Neural crest cell (in vitro differentiated cells): Measurements from ENCODE around the gene SCAMP2. TPM values are rescaled to one million over a fixed set of nuclear protein-coding genes. Genes with fewer than 3 reads are reported as not detected.

ENCODE experiments used
- DNase-seq: peaks from one replicate; pipeline ENCODE4 v3.0.0; 2021; ENCODE audit warnings: low read depth, mixed read lengths, low spot score
- H3K27ac Mint-ChIP-seq: one replicate; pipeline ENCODE4 v1.8.0; 2021; ENCODE audit warnings: mild to moderate bottlenecking, mixed read lengths; ENCODE audit not compliant: unreplicated experiment
- H3K27me3 Mint-ChIP-seq: 2 replicates; pipeline ENCODE4 v1.8.0; 2021; ENCODE audit warnings: low read depth, mild to moderate bottlenecking, mixed read lengths
- H3K36me3 Mint-ChIP-seq: 2 replicates; pipeline ENCODE4 v1.8.0; 2021; ENCODE audit warnings: low read depth, mild to moderate bottlenecking, mixed read lengths
- H3K4me1 Mint-ChIP-seq: 2 replicates; pipeline ENCODE4 v1.8.0; 2021; ENCODE audit warnings: mixed read lengths
- H3K4me3 Mint-ChIP-seq: one replicate; pipeline ENCODE4 v1.8.0; 2021; ENCODE audit warnings: mild to moderate bottlenecking, mixed read lengths
- H3K9me3 Mint-ChIP-seq: 2 replicates; pipeline ENCODE4 v1.8.0; 2021; ENCODE audit warnings: mixed read lengths
- CTCF ChIP-seq: fragments of 200-600 bp; sonication (generic); conservative IDR thresholded peaks from 2 replicates; pipeline ENCODE4 v1.5.0; 2021; ENCODE audit warnings: antibody characterized with exemption, mild to moderate bottlenecking
- total RNA-seq: library from RNA; stranded (reverse); gene quantifications from 2 replicates; pipeline ENCODE4 v1.2.1, GENCODE V29; 2021

Gene SCAMP2
- total RNA-seq, 1 donor from 2014 or later, result 40.4 TPM

GRCh38 chr15:74831813-74832495, 41.2 kb downstream of the SCAMP2 start:
- no peak for TF ChIP-seq CTCF
- Mint-ChIP-seq H3K27ac (no peak overlapping the region), H3K9me3 (no peaks in the 10 kb centered on the region), H3K4me1 (peaks cover 8% of the 10 kb centered on the region), H3K27me3 (peaks cover 38% of the 10 kb centered on the region), H3K4me3 (no peak overlapping the region), H3K36me3 (no peaks in the 10 kb centered on the region)
- DNase-seq, result no peak

- Mint-ChIP-seq H3K4me3 (no peak overlapping the region), H3K27me3 (peaks cover 47% of the 10 kb centered on the region), H3K27ac (no peak overlapping the region), H3K4me1 (peaks cover 8% of the 10 kb centered on the region), H3K36me3 (no peaks in the 10 kb centered on the region), H3K9me3 (no peaks in the 10 kb centered on the region)
- no peak for DNase-seq
- no peak for TF ChIP-seq CTCF
Observed at GRCh38 chr15:74830868-74831267, 42.3 kb downstream of the SCAMP2 start.

GRCh38 chr15:74829991-74830390, 43.2 kb downstream of the SCAMP2 start:
- Mint-ChIP-seq H3K27ac (no peak overlapping the region), H3K4me1 (peaks cover 5% of the 10 kb centered on the region), H3K9me3 (no peaks in the 10 kb centered on the region), H3K27me3 (peaks cover 56% of the 10 kb centered on the region), H3K4me3 (no peak overlapping the region), H3K36me3 (no peaks in the 10 kb centered on the region)
- no peak for TF ChIP-seq CTCF
- no peak for DNase-seq

- no peak overlapping the region for H3K27ac Mint-ChIP-seq
Observed at GRCh38 chr15:74829486-74829885, 43.7 kb downstream of the SCAMP2 start.

GRCh38 chr15:74828835-74829234, 44.3 kb downstream of the SCAMP2 start:
- Mint-ChIP-seq H3K4me3 (no peak overlapping the region), H3K27me3 (peaks cover 66% of the 10 kb centered on the region), H3K27ac (no peak overlapping the region), H3K9me3 (no peaks in the 10 kb centered on the region), H3K36me3 (no peaks in the 10 kb centered on the region), H3K4me1 (peaks cover 4% of the 10 kb centered on the region)
- no peak for DNase-seq
- TF ChIP-seq CTCF, result no peak

More at GRCh38 chr15:74829486-74829885, 43.7 kb downstream of the SCAMP2 start:
- Mint-ChIP-seq H3K9me3 (no peaks in the 10 kb centered on the region), H3K36me3 (no peaks in the 10 kb centered on the region), H3K4me3 (no peak overlapping the region), H3K4me1 (peaks cover 4% of the 10 kb centered on the region), H3K27me3 (peaks cover 61% of the 10 kb centered on the region)
- DNase-seq, result no peak
- no peak for TF ChIP-seq CTCF
